GM18505 (cell line): ENCODE results near the gene LRRC7.
"Not testable (repeated sequence)": the region's sequence is repeated elsewhere in the genome, so short reads cannot be mapped to it uniquely, and the experiment has no call there.

Source experiments
- ATAC-seq: cut with Tn5 transposase; IDR thresholded peaks from one replicate; pipeline ENCODE4 v1.9.1; 2021; ENCODE audit not compliant: unreplicated experiment
- POLR2A ChIP-seq: IDR thresholded peaks from 4 replicates; pipeline ENCODE4 v1.6.1; 2011; ENCODE audit warnings: borderline replicate concordance; ENCODE audit not compliant: insufficient read depth, insufficient read length; ENCODE audit errors: extremely low read depth

The LRRC7 gene

DNA sequence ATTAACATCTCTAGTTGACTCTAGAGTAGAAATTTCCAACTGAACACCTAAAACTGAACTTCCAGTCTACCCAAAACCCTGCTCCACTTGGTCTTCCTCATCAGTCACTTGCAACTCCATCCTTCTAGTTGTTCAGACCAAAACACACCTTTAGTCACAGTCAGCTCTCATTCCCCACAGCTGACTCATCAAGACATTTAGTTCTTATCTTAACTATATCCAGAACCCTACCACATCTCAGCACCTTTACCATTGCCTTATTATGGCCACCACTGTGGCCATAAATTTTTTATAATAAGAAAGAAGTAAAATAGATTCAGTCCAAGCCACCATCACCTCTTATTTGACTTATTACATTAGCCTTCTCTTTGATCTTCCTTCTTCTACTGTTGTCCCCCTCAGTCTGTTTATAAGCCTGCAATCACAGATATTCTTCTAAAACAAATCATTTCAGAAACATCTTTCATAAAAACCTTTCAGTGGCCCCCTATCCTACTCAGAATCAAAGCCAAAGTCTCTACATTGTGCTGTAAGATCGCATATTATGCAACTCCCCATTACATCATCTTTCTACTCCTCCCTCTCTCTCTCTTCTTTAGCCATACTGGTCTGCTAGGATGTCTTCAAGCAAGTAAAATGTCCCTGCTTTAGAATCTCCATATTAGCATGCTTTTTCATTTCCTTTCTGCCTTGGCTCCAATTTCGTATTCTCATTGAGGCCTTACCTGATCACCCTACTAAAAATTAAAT lies 361.8 kb downstream of the LRRC7 start:
- ATAC-seq: no peak
- no peak for TF ChIP-seq POLR2A

DNA sequence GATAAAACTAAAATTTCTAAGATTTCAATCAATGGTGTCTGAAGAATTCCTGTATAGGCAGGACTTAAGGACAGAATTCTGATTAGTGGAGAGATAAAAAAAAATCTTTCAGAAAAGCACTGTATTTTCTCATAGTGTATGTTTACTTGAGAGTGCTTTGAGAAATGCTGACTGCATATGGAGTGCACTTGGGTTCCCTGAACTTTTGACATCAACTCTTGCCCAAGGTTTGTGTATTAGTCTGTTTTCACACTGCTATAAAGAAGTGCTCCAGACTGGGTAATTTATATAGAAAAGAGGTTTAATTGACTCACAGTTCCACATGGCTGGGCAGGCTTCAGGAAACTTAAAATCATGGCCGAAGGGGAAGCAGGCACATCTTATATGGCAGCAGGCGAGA lies 362.7 kb downstream of the LRRC7 start:
- no peak for ATAC-seq
- TF ChIP-seq POLR2A: no peak

DNA sequence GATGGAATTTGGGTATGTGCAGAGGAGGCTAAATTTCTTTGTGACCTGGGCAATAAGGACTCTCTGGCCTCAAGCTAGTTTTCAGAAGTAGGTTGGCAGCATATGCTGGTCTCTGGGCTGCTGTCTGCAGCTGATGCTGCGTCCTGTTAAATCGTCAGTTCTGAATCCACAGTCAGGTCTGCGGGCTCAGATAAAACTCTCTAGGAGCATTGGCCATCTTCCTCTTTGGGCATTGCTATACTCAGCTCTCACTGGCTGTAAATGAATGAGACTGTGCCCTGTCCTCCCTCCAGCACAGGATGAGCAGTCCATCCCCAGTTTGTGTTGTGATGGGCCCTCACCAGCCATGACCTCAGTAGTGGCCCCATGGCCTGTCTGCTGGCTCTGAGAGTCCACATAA lies 365.0 kb downstream of the LRRC7 start:
- no peak for ATAC-seq
- no peak for TF ChIP-seq POLR2A

DNA sequence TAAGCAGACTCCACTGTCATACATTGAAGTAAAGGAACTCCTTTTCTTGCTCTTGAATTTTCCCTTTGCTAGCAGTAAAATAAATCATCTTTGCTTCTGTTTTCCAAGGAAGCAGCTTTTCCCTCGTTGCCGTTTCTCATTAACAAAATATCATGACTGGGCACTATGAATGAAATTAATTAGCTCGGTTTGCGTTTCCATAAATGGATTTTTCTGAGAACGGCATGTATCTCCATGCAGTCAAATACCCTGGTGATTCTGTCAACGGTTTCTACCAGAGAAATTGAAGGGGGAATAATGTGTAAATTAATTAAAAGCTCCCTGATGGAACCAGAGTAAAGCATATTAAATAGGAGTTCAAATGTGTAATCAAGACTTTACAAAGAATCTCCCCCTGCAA lies 372.5 kb downstream of the LRRC7 start:
- no peak for TF ChIP-seq POLR2A
- no peak for ATAC-seq

DNA sequence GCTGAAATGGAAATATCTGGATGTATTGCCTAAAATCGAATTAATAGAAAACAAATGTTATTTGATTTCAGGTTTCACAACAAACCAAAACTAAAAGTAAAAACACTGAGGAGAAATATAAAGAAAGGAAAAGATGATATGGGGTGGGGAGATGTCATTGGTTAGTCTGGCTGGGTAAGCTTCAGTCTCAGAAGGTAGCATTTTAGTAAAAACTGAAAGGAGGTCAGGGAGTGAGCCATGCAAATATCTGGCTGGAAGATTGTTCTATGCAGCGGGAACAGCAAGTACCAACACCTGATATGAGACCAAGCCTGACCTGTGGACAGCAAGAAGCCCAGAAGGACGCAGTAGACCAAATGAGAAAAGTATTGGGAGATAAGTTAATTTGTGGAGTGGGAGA lies 373.1 kb downstream of the LRRC7 start:
- no peak for TF ChIP-seq POLR2A
- ATAC-seq: no peak

DNA sequence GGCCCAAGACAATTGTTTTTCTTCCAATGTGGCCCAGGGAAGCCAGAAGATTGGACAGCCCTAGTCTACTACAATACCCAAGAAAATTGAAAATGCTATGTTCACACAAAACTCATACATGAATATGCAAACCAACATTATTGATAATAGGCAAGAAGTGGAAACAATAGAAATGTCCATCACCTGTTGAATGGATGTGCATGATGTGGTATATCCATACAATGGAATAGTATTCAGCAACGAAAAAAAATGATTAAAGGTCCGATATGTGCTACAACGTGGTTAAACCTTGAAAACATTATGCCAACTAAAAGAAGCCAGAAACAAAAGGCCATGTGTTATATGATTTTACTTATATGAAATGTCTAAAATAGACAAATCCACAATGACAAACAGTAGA lies 375.3 kb downstream of the LRRC7 start:
- TF ChIP-seq POLR2A: no peak
- no peak for ATAC-seq

DNA sequence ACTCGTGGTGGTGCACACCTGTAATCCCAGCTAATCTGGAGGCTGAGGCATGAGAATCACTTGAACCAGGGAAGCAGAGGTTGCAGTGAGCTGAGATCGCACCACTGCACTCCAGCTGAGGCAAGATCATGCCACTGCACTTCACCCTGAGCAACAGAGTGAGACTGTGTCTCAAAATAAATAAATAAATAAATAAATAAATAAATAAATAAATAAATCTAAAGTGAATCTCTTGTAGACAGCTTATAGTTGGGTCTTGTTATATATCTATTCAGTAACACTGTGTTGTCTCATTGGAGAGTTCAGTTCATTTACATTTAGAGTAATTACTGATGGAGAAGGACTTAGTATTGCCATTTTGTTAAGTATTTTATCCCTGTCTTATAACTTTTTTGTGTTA lies 379.2 kb downstream of the LRRC7 start:
- no peak for ATAC-seq
- TF ChIP-seq POLR2A: no peak

DNA sequence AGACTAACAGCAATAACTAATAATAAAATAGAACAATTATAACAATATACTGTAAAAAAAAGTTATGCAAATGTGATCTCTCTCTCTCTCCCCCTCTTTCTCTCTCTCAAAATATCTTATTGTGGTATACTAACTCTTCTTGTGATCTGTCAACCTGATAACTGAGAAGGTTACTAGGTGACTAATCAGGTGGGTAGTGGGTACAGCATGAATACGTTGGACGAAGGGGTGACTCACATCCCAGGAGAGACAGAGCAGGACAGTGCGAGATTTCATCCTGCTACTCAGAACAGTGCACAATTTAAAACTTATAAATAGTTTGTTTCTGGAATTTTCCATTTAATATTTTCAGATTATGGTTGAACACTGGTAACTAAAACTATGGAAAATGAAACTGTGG lies 380.1 kb downstream of the LRRC7 start:
- TF ChIP-seq POLR2A: no peak
- ATAC-seq: no peak

DNA sequence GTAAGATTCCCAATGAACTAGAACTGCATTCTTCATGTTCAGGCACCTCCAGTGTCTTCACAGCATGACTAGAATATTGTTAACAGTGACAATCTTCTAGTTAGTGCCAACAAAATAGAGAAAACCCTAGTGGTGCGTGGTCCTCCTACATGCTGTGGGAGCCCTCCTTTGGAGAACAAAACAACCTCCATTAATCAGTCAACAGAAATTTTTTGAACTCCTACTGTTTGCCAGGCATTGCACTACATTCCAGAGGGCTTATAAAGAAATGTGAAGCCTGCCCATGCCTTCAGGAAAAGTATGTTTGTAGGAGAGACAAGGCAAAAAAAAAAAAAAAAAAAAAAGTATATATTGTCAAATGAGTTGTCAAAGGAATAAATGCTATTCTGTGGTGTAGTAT lies 385.0 kb downstream of the LRRC7 start:
- ATAC-seq: no peak
- TF ChIP-seq POLR2A: no peak

DNA sequence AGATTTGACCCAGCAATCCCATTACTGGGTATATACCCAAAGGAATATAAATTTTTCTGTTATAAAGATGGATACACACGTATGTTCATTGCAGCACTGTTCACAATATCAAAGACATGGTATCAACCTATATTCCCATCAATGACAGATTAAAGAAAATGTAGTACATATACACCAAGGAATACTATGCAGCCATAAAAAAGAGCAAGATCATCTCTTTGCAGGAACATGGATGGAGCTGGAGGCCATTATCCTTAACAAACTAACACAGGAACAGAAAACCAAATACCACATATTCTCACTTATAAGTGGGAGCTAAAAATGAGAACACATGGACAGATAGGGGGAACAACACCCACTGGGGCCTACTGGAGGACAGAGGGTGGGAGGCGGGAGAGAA lies 394.7 kb downstream of the LRRC7 start:
- not testable (repeated sequence) for ATAC-seq

DNA sequence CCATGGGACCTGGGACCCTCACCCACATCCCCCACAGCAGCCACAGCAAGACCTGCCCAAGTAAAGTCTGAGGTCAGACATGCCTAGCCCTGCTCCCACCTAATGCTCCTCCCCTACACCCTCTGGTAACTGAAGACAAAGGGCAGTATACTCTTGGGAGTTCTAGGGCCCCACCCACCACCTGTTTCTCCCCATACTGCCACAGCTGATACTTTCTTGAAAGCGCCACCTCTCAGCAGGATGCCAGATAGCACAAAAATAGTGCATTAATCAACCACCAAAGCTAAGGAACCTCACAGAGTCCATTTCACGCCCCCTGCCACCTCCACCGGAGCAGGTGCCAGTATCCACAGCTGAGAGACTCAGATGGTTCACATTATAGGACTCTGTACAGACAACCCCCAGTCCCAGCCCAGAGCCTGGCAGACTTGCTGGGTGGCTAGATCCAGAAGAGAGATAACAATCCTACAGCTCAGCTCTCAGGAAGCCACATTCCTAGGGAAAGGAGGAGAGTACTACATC lies 399.6 kb downstream of the LRRC7 start:
- TF ChIP-seq POLR2A: no peak
- ATAC-seq: no peak

DNA sequence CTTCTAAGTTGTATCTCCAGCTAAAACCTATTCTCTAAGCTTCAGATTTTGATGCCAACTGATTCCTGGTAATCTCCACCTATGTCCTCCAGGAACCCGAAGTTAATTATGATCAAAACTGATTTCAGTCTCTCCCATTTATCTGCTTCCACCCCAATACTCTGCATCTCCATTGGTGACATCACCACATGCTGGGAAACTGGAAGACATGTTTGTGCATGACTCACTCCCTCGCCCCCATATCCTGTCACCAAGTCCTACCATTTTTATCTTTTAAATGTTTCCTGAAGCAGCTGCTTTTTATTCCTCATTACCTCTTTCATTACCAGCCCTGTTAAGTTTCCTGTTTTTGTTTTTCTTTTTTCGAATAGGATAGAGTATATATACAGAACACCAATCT lies 409.2 kb downstream of the LRRC7 start:
- TF ChIP-seq POLR2A: no peak
- no peak for ATAC-seq

DNA sequence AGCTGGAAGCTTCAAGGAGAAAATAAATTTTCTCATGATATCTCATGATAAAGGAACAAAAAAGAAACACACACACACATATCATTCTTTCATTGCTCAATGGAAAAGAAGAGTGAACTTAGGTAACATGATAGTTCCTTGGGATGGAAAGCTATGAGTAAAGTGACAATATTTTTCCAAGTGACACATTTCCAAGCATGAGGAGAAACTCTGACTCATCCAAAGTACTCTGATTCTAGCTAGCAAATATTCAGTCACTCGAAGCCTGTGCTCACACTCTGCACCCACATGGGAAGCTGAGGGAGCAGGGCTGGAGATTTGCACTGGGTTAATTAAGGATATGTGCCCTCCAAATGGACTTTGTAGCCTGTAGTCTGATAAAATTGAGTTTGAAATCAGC lies 415.3 kb downstream of the LRRC7 start:
- ATAC-seq: no peak
- no peak for TF ChIP-seq POLR2A

DNA sequence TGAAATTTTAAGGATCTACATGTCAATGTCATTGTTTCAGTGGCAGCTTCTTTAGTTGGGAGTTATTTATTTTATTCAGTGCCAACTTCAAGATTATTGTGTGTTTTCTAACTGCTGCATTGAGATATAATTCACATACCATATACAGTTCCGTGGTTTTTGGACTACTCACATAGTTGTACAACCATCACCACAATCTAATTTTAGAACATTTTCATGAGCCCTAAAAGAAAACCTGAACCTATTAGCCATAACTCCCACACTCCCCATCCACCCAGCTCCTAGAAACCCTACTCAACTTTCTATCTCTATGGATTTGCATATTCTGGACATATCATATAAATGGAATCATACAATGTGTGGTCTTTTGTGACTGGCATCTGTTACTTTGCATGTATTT lies 417.7 kb downstream of the LRRC7 start:
- ATAC-seq: no peak
- no peak for TF ChIP-seq POLR2A
